Stimulated activated CD4-positive, alpha-beta T cell treated with anti-CD3 and anti-CD28 coated beads, TNF-alpha, amount 100 ng/mL, for 4 hours (primary cell): ENCODE measurements around the gene MATCAP1.

Experiments
- DNase-seq, 3 experiments: peaks; one replicate each; pipeline ENCODE4 v3.0.0-alpha.2; 2020; ENCODE audit warnings: low read depth in 3 of 3

The MATCAP1 gene

DNA sequence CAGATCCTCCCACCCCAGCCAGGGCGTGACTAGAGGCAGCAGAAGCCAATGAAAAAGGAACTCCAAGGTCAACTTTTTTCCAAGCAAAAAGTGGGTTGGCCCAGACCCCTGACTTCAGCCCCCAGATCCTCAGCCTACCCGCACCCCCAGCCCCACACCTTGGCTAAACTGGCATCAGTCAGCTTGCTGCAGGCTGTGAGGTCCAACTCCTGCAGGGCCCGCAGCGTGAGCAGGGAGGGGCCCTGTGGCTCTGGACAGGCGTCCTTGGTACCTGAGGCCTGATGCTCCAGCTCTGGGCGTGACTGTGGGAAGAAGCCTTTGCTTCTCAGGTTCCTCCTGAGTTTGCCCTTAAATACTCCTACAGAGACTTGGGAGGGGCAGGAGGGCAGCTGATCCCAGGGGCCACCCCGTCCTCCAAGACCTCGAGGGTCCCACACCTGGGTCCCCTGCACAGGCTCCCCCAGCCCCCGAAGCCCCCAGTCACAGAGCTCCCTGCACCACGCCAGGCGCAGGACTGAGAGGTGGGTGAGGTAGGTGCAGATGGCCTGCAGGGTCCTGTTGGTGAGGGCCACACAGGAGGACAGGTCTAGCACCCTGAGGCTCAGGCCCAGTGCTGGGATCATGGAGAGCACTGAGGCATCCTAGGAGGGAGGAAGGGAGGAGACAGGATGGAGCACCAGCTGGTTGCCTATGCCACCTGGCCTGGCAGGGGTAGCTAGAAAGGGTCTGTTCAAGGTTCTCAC, 24.6 kb upstream of the MATCAP1 start:
- DNase-seq = no peak

DNA sequence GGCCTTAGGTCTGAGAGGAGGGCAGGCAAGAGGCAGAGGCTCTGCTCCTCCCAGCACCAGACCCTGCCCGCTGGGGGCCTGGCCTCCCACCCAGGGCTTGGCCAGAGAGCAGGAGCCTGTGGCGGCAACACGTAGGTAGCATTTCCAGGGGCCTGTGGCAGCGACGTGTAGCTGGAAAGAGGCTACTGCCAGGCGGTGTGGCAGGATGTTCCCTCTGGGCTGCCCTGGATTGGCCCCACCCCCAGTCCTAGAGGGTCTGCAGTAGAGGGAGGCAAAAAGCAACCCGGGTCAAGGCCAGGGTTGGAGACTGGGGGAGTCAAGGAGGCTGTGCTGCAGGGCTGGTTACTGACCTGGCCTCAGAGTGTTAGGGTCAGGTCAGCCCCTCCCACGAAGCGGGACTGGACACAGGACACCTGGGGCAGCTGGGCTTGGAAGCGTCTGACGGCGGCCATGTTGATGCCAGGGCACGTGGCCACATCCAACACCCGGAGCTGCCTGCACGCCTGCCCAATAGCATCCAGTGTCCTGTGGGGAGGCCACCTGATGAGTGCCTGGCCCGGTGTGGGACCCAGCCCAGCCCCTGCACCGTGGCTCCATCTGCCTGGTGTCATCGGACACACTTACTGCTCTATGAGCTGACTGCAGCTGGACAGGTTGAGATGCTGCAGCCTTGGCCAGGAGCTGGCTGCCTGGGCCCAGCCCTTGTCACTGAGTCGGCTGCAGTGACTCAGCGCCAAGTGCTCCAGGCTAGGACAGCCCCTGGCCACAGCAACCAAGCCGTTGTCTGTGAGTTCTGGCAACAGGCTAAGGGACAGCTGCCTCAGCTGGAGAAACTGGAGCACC, 23.7 kb upstream of the MATCAP1 start:
- DNase-seq = no peak

DNA sequence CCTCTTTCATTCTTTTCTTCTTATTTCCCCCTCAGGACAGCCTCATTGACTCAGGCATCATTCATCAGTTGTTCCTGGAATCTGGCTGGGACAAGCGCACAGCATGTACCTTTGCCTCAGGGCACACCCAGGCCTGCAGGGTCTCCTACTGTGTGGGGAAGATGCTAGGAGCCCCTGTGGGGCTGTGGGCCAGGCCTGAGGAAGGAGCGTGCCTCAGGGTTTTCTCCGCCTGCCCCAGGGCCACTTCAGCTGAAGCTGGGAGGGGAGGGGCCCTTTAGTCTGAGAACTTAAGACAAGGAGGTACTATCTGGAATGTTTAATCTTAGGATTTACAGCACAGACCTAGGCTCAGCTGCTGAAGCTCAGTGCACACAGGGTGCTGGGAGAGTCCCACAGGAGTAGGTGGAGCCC, 23.1 kb upstream of the MATCAP1 start:
- DNase-seq = no peak

DNA sequence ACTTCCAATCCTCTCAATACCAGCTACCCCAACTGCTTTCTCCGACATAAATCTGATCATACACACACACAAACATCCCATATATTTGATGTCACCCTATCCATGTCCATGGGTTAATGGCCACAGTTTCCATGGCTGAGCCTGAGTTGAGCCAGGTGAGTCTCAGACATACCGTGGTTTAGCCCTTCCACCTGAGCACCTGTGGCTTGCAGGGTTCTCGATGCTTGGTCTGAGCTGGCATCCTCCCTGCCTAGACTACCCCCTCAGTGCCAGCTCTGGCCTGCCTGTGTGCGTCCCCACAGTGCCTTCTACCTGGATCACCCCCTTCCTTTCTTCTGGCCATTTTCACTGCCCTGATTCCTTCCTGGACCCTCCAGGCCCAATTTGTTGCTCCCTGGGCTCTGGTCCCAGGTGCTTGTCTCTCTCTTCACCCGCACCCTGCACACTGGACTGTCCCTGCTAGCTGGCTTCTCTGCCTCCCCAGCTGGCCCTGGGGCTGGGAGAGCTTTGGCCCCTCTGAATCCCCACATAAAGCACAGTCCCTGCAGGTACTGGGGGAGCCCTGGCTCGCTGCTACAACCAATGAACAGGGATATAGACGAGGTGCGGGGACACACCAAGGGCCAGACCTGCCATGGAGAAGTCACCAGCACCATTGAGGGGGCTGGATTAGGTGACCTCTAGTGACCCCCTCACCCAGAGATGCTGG, 22.5 kb upstream of the MATCAP1 start:
- no peak for DNase-seq

DNA sequence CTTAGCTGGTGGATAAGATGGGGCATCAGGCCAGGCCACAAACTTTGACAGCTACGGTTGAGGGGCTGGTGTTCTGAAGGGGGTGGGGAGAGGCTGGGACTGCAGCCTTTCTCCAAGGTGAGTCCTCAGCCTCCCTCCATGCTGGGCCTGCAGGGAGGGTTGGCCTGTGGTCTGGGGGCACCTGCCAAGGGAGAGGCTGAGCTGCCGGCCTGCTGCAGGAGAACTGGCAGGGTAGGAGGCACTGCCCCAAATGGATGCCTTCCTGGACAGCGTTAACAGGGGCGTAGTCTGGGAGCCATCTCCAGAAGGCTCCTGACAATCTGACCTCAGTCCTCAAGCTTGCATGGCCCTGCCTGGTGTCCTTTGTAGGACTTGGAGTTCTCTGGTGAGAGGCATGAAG, 20.3 kb upstream of the MATCAP1 start:
- no peak for DNase-seq

DNA sequence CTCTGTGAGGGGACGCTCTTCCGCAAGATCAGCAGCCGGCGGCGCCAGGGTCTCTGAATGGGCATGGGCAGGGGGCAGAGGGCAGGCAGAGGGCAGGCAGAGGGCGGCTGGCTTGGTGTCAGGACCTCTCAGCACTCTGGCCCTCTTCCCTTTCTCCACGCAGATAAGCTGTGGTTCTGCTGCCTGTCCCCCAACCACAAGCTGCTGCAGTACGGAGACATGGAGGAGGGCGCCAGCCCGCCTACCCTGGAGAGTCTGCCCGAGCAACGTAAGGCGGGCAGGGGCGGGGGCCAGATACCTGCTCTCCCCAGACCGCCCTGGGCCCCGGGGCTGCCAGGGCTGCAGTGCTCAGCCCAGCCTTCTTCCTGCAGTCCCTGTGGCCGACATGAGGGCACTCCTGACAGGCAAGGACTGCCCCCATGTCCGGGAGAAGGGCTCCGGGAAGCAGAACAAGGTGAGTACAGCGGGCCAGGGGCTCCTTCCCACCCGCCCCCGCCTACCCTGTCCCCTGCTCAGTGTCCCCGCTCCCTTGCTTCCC, 19.3 kb upstream of the MATCAP1 start:
- DNase-seq = no peak

DNA sequence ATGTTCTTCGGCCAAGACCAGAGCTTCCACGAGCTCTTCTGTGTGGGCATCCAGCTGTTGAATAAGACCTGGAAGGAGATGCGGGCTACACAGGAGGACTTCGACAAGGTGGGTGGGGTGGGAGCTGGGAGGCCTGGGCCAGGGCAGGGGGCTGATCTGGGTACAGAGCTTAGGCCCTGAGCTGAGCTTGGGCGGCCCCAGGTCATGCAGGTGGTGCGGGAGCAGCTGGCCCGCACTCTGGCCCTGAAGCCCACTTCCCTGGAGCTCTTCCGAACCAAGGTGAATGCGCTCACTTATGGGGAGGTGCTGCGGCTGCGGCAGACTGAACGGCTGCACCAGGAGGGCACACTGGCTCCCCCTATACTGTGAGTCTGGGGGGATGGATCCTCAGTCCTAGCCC, 18.7 kb upstream of the MATCAP1 start:
- no peak for DNase-seq

DNA sequence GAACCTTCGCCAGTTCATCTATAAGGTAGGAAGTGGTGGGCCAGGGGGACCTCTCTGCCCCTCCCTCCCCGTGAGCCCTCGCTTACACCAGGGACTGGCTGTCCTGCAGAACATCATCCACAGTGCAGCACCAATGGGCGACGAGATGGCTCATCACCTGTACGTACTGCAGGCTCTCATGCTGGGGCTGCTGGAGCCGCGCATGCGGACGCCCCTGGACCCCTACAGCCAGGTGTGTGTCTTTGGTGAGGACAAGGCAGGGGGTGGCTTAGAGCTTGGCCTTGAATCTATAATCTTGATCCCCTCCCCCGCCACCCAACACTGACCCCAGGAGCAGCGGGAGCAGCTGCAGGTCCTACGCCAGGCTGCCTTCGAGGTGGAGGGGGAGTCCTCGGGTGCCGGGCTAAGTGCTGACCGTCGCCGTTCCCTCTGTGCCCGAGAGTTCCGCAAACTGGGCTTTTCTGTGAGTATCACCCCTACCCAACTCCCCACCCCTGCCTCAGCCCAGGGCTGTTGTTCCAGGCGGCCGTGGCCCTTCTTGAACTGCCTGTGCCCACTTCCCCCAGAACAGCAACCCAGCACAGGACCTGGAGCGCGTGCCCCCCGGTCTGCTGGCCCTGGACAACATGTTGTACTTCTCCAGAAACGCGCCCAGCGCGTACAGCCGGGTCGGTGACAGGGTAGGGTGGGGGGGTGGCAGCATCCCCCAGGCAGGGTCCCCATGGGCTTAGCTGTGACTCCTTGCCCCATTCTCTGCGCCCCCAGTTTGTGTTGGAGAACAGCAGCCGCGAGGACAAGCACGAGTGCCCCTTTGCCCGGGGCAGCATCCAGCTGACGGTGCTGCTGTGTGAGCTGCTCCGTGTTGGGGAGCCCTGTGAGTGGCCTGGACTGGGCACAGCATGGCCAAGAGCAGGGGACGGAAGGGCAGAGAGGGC, 17.9 kb upstream of the MATCAP1 start:
- DNase-seq = no peak

DNA sequence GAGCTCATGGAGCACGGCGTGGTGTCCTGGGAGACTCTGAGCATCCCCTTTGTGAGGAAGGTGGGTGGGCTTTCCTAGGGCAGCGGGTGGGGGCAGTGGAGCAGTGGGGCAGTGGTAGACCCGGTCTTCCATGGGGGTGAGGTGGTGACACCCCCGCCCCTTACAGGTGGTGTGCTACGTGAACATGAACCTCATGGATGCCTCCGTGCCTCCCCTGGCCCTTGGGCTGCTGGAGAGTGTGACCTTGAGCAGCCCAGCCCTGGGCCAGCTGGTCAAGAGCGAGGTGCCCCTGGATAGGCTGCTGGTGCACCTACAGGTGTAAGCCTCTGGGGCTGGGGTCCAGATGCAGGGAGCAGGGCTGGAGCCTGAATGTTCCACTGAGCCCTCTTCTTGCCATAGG, 16.7 kb upstream of the MATCAP1 start:
- no peak for DNase-seq

DNA sequence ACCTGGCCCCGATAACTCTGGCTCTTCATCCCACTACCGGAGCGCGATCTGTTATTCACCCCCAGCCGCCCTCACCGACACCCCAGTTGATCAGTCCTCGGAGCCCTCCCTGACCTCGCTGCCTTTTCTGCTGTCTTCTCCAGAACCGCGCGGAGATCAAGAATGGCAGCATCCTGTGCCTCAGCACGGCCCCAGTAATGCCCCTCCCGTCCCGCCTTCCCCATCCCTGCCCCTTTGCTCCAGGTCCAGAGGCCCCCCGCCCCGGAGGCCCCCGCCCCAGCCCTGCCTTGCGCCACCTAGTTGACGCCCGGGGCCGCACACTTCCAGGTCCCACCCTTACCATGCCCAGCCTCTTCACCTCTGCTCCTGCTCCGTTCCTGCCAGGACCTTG, 16.0 kb upstream of the MATCAP1 start:
- no peak for DNase-seq

DNA sequence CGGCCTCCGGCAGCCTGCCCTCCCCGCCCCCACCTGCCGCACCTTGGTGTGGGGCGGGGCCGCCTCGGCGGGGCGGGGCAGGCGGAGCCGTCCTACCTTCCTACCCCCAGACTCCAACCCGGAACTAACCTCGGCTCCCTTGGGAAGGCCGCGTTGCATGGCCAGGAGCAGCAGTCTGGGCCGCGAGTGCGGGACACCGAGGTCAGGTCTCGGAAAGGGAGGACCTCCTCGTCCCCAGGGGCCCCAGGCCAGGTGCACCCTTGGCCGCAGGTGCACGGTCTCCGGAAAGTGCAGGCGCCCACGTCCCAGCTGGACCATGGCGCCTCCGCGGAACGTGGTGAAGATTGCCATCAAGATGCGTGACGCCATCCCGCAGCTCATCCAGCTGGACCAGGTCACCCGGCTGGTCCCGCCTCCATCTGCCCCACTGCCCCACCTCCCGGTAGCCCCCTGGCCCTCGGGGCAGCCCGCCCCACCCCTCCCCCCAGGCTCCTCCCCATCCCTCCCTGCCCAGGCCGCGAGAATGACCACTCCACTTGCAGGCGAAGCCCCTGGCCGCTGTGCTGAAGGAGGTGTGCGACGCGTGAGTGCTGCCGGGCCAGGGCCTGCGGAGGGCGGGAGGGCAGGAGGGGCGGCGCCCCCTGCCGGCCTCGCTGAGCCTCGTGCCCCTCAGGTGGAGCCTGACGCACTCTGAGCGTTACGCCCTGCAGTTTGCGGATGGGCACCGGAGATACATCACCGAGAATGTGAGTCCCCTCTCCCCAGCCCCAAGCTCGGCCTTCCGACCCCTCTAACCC, 15.4 kb upstream of the MATCAP1 start, which contains the start of gene ELMO3:
ELMO3 (plus strand) TSS at position 121 of the 797 bp plus-strand sequence; CDS start at position 317, 196 bp downstream.
- DNase-seq = no peak

DNA sequence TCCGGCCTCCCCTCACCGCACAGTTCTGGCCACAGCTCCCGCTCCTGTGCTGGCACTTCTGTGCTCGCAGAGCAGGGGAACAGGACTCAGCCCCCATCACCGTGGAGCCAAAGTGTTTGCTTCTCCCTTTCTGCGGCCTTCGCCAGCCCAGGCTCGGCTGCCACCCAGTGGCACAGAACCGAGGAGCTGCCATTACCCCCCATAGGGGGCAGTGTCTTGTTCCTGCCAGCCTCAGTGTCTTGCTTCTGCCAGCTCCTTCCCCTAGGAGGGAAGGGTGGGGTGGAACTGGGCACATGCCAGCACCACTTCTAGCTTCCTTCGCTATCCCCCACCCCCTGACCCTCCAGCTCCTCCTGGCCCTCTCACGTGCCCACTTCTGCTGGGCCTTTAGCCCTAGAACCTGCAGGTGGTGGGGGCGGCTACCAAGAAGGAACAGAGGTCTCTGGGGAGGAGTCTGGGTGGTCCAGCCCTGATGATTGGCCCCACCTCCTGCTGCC, 14.5 kb upstream of the MATCAP1 start:
- DNase-seq = no peak

DNA sequence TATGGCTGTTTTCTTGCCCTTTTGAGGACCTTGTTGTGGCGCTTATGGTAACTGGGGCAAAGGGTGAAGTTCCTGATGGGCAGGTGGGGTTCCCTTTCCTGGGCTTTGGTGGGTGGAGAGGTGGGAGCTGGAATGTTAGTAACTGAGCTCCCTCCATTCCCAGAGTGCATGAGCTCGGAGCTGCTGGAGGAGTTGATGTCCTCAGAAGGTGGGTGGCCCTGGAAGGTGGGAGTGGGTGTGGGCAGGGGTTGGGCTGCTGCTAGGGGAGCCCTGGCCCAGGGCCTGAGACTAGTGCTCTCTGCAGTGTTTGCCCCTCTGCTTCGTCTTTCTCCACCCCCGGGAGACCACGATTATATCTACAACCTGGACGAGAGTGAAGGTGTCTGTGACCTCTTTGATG, 13.9 kb upstream of the MATCAP1 start:
- DNase-seq = no peak

DNA sequence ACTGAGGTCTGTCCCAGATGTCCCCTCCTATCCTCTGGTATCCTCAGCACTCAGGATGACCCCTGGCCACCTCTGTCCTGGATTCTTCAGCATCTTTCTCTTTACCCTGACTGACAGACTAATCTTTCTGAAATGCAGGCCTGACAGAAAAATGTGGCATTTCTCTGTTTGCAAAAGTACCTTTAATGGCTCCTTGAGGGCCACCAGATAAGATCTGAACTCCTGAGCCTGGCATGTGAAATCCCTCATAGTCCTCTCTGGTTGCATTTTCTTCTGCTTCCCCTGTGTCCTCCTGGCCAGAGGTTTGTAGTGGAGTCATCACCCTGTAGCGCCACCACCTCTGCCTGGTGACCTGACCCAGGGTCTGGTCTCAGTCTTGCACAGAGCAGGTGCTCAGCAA, 13.1 kb upstream of the MATCAP1 start:
- no peak for DNase-seq

DNA sequence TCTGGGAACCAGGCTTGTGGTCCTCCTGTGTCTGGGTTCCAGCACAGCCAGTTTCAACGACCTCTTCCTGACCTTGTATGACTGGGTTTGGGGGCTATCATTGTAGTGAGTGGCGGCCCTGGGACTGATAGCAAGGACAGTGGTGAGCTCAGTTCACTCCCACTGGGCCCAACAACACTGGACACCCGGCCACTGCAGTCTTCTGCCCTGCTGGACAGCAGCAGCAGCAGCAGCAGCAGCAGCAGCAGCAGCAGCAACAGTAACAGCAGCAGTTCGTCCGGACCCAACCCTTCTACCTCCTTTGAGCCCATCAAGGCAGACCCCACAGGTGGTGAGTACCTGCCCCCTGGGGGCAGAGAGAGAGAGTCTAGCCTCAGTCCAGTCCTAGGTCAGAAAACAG, 11.9 kb upstream of the MATCAP1 start:
- no peak for DNase-seq

DNA sequence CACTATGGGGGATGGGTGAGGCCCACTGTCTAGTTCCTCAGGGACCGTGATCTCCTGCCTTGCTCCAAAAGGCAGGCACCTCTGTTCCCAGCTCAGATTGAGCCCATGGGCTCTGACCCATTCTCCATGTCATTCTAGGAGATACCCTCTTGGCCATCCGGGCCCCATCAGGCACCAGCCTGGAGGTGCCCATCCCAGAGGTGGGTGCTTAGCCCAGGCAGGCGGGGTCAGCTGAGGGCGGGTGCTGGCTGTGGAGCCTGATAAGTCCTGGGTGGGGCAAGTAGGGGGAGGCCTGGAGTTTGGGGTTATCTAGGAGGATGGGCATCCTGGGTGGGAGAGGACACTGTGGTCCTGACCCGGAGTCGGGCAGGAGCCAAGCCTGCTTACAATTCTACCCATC, 10.5 kb upstream of the MATCAP1 start:
- no peak for DNase-seq

DNA sequence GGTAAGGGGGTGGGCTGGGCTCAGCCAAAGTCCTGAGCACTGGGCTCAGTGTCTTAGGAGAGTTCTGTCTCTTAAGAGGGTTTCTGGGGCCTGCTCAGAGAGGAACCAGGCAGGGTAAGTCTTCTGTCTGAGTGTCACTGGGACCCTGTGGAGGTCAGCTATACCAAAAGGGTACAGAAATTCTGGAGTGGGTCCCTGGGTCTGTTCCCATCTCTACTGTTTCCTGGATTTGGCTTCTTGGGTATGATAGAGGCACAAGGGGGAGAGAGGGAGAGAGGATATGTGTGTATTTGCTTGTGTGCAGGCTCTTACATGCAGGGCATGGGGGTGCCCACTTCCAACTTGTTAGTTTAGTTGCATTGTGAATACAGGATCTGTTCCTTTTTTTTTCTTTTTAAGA, 9.8 kb upstream of the MATCAP1 start:
- DNase-seq = no peak

DNA sequence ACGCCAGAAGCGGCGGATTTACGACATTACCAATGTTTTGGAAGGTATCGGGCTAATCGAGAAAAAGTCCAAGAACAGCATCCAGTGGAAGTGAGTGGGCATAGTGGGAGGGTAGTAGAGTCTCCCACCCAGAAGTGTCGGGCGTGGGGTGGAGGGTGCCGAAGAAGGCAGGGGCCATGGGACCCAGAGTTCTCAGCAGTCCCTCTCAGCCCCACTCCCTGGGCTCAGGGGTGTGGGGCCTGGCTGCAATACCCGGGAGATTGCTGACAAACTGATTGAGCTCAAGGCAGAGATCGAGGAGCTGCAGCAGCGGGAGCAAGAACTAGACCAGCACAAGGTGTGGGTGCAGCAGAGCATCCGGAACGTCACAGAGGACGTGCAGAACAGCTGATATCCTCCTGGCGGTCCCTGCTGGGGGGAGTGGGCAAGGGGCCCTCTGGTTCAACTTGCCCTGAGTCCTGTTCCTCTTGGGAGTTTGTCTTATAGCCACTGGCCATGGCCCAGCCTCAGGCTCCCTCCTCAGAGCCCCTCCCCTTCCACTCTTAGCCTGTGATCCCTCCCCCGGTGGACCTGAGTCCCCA, 9.1 kb upstream of the MATCAP1 start:
- no peak for DNase-seq

DNA sequence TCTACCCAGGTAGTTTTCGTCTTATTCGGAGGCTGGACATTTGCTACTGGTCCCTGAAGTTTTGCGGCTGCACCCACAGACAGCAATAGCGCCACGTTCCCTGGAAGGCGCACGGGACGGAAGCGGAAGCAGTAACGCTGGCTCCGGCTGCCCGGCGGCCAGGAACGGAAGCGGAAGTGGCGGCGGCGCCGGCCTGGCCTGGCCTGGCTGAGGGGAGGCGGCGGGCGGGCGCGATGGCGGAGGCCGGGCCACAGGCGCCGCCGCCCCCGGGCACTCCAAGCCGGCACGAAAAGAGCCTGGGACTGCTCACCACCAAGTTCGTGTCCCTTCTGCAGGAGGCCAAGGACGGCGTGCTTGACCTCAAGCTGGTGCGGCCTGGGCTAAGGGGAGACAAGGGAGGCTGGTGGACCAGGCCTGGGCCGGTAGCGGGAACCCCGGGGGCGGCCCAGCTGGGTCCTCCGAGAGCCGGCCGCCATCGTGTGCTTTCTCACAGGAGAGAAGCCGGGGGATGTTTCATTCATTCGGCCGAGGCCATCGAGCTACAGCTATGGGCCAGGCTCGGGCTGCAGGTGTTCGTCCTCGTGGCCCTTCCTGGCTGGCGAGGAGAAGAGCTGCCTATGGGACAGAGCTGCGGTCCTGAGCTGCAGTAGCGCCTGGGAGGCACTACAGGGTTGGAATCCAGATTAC, 8.4 kb upstream of the MATCAP1 start, which contains the start of gene E2F4:
E2F4 (plus strand) TSS at position 161 of the 687 bp plus-strand sequence; CDS start at position 234, 73 bp downstream.
- peak; percentile 68 to 78 (median 78) for DNase-seq
